ENCODE results near the gene KCNIP4.

The KCNIP4 gene

GRCh38 chr4:21554500-21554899, 394.1 kb downstream of the KCNIP4 start:
- no peak for DNase-seq

- no peak for DNase-seq
These were observed 394.5 kb downstream of the KCNIP4 start for GRCh38 chr4:21554066-21554465.

DNA sequence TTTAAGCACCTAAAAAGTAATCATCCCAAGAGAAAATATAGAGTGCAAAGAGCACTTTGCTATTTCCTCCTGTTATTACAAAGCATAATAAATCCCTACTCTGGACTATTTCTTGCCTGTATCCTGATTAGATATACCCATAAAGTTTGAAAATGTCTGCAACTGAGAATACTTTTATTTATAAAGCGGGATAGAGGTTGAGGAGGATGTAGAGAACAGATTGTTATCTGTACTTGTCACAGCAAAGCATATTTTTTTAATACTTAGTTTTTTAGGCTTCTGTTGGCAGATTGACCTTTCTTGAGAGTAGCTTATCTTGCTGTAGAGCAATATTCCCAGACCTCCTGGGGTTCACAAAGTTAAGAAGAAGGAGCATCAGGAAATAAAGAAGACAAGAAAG, 396.1 kb downstream of the KCNIP4 start:
- no peak for DNase-seq

DNA sequence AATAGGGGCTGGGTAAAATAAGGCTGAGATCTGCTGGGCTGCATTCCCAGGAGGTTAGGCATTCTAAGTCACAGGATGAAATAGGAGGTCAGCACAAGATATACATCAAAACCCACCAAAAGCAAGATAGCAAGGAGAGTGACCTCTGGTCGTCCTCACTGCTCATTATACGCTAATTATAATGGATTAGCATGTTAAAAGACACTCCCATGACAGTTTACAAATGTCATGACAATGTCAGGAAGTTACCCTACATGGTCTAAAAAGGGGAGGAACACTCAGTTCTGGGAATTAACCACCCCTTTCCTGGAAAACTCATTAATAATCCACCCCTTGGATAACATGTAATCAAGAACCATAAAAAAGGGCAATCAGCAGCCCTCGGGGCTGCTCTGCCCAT, 403.6 kb downstream of the KCNIP4 start:
- no peak for DNase-seq

DNA sequence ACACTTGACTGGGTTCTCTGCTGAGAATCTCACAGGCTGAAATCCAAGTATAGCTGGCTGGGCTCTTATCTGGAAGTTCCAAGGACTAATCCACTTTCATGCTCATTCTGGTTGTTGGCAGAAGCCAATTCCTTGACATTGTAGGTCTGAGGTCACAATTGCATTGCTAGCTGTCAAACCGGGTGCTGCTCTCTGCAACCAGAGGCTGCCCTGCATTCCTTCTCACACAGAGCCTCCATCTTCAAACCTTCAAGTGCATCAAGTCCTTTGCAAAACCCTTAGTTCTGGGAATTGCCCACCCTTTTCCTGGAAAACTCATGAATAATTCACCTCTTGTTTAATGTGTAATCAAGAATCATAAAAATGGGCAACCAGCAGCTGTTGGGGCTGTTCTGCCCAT, 404.2 kb downstream of the KCNIP4 start:
- no peak for DNase-seq

DNA sequence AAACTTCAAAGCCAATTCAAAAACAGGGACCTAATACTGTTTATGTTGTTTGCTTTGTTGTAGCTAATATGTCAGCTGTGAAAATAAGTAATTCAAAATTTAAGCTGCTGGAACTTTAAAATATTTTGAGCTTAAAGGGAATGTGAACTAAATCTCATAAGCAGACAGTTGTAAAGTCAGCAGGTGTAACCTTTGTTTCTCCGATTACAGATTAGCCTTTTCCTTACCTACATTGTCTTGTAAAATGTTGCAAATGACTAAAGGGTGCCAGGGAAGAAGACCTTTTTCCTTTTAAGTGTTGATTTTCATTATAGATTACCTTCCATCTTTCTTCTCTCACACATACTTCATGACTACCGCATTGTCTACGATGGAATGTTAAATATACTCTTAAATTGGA, 405.1 kb downstream of the KCNIP4 start:
- no peak for DNase-seq

DNA sequence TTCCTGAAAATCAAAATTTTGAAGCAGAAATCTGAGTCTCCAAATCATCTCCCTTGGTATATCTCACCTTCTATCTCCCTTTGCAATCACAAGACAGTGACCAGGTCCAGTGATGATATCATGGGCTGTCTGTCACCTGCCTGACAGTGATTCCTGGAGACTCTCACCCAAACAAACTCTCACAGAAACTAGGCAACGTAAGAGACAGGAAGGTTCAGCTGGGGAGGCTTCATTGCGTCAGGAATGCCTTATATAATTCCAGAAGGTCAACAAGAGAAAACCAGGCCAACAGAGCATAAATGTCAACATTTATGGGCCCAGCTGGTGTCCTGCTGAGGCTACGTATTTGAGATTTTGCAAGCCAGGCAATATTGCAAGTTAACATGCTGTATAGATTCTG, 412.7 kb downstream of the KCNIP4 start:
- no peak for DNase-seq

DNA sequence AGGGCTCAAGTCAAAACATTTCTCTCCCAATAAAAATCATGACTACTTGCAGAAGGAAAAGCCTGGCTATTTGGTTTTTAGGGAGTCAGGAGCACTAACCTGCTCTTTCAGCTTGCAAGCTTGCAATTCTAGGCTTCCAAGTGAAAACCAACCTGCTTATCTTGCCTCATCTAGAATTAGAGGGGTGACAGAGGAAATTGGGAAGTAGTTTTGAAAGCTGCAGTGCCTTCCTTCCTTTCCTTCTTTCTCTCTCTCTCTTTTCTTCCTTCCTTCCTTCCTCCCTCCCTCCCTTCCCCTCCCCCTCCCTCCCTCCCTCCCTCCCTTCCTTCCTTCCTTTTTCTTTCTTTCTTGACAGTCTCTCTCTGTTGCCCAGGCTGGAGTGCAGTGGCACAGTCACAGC, 417.5 kb downstream of the KCNIP4 start:
- no peak for DNase-seq

GRCh38 chr4:21529214-21529613, 419.4 kb downstream of the KCNIP4 start:
- no peak for DNase-seq

DNA sequence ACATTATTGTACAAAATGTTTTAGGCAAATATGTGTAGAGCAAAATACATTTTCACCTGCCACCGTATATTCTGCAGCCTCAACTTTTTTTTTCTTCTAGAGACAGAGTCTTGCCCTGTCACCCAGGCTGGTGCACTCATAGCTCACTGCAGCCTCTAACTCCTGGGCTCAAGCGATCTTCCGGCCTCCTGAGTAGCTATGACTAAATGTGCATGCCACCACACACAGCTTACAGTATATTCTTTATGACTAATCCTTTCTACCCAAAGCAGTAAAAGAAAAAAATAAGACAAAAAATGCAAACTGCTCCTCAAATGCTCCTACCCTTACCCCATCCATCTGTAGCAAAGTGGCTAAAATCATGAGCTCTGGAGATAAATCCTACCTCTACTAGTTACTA, 426.3 kb downstream of the KCNIP4 start:
- no peak for DNase-seq

- no peak for DNase-seq
These were observed 431.3 kb downstream of the KCNIP4 start for GRCh38 chr4:21517126-21517859.

DNA sequence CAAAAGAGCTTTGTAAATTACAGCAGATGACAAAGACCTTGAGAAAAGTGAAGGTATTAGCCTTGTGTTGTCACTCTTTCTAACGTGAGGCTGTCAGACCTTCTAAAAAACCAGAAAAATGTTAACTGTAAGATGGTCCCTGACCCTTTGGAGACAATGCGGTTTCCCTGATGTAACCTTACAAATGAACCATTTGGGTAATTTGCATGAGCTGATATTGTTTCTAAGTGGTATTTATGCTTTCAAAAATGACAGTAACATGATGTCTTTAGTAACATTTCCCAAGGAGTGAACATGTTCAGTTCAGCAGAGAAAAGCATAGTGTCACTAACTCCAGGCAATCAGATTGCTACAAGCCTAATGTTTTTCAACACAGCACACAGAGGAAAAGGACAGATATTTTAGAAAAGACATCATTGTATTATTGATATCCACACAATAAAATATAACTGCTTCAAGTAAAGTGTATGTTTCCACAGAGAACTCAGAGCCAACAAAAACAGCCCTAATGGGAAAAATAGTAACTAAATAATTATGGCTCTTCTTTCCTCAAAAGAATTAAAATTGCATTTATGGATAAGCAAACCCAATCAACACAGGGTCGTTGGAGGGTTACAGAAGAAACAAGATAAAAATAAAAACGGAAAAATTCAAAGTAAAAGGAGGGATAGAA, 434.4 kb downstream of the KCNIP4 start:
- no peak for DNase-seq

- DNase-seq: peak; percentile 8
These were observed 436.2 kb downstream of the KCNIP4 start for GRCh38 chr4:21512353-21512752.

- DNase-seq: no peak
These were observed 441.1 kb downstream of the KCNIP4 start for GRCh38 chr4:21507439-21507838.

DNA sequence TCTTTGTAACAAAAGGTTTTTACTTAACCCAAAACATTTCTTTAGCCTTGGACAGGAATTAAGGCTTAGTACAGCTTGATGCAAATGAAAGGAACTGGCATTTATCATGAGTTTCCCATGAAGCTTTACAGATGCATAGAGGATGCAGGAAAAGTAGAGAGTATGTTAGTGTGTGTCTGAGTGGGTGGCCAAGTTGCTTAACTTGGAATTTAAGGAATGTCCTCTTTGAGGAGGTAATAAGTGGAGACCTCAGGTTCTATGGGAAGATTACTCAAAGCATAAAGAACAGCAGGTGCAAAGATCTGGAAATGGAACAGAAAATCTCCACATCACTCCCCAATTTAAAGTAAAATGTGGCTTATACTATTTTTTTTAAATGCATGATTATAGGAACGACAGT, 457.9 kb downstream of the KCNIP4 start:
- no peak for DNase-seq

- DNase-seq: no peak
These were observed 471.8 kb downstream of the KCNIP4 start for GRCh38 chr4:21476757-21477156.

GRCh38 chr4:21474195-21474594, 474.4 kb downstream of the KCNIP4 start:
- no peak for DNase-seq

DNA sequence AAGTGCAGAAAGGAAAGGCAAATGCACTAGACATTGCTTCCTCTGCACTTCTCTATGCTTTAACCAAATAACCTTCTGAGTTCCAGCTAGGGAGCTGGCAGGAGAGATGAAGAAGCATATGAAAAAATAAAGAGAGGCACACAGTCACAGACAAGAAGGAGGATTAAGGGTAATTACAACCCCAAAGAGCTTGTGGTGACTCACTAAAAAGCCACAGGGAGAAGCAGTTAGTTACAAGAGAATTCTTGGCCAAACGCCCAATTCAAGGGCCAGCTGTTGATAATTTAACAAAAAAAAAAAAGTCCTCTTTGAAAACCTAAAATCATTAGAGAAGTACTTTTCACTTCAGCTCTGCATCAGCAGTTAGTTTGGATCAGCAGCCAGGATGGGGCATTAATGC, 478.0 kb downstream of the KCNIP4 start:
- DNase-seq: peak; percentile 51

DNA sequence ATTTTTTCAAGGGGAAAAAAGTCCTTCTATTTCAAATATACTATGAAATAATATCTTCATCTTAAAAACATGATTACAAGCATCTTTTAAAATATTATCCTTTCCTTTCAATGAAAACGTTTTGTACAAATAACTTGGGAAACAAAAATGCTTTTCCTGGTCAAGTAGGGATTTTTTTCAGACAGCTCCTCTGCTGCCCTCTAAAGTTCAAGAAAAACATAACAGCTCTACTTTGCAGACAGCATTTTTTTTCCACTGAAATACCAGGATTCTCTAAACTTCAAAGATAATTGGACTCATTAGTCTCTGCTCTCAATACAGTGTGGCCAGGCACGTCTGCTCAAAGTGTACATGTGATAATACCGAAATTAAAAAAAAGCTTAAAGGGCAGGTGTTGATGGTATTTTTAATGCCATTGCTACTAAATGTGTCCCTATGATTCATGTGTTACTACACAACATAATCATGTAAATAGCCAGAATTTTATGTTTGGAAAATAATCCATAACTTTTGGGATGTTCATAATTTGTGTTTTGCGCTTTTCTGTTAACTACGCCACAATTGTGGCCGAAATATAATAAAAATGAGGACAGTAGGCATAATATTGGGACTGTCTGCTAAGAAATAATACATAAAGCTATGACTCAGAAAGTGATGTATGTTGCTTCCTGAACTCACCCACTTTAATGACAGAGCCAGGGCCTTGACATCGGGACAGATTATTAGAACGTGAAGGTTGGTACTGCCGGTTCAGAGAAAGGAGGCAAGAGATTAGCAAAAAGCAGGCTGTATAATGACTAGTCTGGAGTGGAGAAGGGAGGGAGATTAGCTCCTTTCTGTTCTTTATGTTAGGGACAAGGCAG, 478.9 kb downstream of the KCNIP4 start:
- DNase-seq: no peak

DNA sequence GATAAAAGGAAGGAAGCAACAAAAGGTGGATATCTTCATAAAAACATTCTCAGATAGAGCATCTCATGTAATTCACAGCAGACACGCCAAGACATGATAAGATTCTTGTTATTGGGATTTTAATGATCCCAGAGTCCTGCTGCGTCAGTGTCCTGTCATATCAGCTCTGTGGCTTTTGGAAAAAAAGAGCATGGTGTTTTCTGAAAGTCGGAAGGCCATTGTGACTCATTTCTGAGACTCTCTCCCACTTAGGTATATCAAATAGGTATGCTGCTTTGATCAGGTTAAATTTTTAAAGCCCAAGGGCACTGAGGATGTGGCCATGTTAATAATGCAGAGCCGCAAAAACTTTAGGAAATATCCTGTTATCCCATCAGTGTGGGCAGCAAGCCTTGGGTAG, 481.0 kb downstream of the KCNIP4 start:
- no peak for DNase-seq

DNA sequence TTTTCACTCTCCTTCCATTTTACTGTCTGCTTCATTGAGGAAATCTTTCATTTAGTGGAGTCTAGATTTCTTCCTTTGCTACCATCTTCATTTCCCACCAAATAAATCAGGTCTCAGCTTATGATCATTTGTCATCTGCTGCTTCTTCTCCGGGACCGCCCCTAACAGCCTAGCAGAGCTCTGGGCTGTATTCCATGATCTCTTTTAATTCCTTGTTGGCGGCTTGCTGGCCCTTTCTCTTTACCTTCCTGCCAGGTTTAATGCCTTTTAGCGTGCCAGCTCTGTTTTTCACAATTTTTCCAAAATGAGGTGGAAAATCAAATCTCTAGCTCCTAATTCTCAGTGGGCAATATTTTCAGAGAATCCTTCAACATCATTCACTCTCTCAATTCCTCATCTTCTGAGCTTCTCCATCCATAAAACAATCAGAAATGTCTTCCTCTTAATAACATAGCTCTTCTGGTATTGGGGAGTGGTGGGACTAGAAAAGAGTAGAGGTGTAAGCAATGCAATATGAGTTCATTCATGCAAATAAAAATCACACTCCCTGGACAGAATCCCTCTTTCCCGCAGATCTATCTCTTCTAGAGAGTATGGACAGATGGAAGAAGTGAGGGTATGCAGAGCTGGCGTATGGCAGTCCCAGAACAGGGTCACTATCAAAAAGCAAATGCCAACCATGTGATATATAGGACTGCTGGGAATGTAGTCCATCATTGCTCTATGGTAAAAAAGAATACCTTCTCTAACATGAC, 491.3 kb downstream of the KCNIP4 start:
- DNase-seq: no peak

- DNase-seq: no peak
These were observed 493.7 kb downstream of the KCNIP4 start for GRCh38 chr4:21454831-21455230.

DNA sequence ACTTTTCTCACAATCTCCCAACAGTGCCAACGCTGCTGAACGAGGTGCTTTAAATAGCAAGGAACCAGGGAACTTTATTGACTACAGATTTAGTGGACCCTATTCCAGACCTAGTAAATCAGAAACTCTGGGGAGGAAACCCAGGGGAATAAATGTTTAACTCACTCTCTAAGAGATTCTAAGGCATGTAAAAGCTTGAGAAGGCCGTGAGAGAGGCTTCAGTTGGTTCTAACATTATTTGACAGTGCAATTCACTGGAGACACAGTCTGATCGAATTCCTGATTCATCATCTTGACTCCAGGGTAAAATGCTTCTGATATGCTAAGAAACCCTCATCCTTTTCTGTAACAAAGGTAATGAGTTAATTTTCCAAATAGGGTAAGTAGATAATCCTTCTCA, 494.4 kb downstream of the KCNIP4 start:
- DNase-seq: no peak

Data from fibroblast of skin of abdomen (primary cell).